SK-N-SH (cell line): ENCODE results near the gene MTF1.

Experiments used
- EP300 ChIP-seq, 2 experiments: IDR thresholded peaks; 2 replicates each; pipeline versions ENCODE4 v1.4.0 to v1.6.1; 2012; ENCODE audit warnings: borderline replicate concordance in 1 of 2, low read depth in 1 of 2, low read length in 1 of 2
- MXI1 ChIP-seq: IDR thresholded peaks from 2 replicates; pipeline ENCODE4 v1.6.1; 2012; ENCODE audit warnings: mild to moderate bottlenecking, low read depth, low read length, improper control_type of control experiment
- POLR2AphosphoS5 ChIP-seq: IDR thresholded peaks from 2 replicates; pipeline ENCODE4 v1.6.1; 2012; ENCODE audit warnings: low read depth, low read length
- RAD21 ChIP-seq: IDR thresholded peaks from 2 replicates; pipeline ENCODE4 v1.6.1; 2012; ENCODE audit warnings: mild to moderate bottlenecking, low read length
- REST ChIP-seq: IDR thresholded peaks from 2 replicates; pipeline ENCODE4 v1.6.1; 2012; ENCODE audit warnings: mild to moderate bottlenecking, low read depth, low read length, moderate library complexity
- RXRA ChIP-seq: IDR thresholded peaks from 2 replicates; pipeline ENCODE4 v1.4.0; 2012; ENCODE audit warnings: low read depth, mild to moderate bottlenecking, borderline replicate concordance
- TEAD4 ChIP-seq: IDR thresholded peaks from 2 replicates; pipeline ENCODE4 v1.4.0; 2012; ENCODE audit warnings: mild to moderate bottlenecking, borderline replicate concordance; ENCODE audit not compliant: insufficient read depth
- TF ChIP-seq, protein P1 (sequence below): fragments of 200-600 bp; sonication (generic); IDR thresholded peaks from 2 replicates; pipeline ENCODE4 v1.6.1; 2017; ENCODE audit warnings: antibody characterized with exemption, mild to moderate bottlenecking, moderate library complexity
- TF ChIP-seq, protein P2 (sequence below): IDR thresholded peaks from 2 replicates; pipeline ENCODE4 v1.4.0; 2012; ENCODE audit warnings: low read depth

DNA sequence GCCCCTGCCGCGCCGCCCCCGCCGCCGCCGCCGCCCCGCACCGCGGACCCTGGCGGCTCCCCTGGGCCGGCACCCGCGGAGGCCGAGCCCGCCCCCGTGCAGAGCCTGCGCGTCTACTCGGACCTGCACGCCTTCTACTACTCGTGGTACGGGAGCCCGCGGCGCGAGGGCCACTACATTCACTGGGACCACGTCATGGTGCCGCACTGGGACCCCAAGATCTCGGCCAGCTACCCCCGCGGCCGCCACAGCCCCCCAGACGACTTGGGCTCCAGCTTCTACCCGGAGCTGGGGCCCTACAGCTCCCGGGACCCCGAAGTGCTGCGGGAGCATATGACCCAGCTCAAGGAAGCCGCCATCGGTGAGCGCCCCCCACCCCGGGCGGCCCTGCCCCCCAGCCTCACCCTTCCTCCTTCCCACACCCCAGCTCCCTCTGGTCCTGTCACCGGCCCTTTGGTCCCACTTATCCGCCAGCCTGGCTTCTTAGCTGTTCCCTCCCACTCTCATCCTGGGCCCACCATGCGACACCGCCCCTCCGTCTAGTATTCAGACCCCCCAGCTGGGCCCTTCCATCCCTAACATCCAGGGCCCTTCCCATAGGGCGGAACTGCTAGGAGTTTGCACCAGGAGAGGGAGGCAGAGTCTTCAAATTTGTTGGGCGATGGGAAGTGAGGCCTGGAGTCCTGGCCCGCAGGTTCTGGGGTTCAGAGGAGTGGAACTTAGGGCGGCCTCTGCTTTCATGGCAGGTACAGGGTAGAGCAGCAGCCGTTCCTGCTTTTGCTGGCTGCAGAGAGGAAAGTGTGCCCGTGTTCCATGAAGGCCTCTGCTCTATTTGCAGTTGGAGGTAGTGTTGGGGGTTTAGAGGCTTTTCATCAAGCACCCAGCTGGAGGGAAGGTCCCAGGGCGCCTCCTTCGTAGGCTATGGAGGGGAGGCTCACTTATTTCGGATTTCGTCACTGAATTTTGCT is 64.7 kb downstream of the MTF1 start:
- TF ChIP-seq POLR2AphosphoS5 (no peak), MXI1 (peak; percentile 14), TEAD4 (no peak), REST (0 out of 2 replicates have a peak, but pooled peaks have one; percentile 35), RAD21 (peak; percentile 45), RXRA (no peak), EP300 (IDR thresholded peaks at IDR 0.05; ENCODE audit: borderline replicate concordance in 1 of 2, low read depth in 1 of 2, low read length in 1 of 2) (no peak)
- TF ChIP-seq, protein P1, sequence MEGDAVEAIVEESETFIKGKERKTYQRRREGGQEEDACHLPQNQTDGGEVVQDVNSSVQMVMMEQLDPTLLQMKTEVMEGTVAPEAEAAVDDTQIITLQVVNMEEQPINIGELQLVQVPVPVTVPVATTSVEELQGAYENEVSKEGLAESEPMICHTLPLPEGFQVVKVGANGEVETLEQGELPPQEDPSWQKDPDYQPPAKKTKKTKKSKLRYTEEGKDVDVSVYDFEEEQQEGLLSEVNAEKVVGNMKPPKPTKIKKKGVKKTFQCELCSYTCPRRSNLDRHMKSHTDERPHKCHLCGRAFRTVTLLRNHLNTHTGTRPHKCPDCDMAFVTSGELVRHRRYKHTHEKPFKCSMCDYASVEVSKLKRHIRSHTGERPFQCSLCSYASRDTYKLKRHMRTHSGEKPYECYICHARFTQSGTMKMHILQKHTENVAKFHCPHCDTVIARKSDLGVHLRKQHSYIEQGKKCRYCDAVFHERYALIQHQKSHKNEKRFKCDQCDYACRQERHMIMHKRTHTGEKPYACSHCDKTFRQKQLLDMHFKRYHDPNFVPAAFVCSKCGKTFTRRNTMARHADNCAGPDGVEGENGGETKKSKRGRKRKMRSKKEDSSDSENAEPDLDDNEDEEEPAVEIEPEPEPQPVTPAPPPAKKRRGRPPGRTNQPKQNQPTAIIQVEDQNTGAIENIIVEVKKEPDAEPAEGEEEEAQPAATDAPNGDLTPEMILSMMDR = no peak
- TF ChIP-seq, protein P2, sequence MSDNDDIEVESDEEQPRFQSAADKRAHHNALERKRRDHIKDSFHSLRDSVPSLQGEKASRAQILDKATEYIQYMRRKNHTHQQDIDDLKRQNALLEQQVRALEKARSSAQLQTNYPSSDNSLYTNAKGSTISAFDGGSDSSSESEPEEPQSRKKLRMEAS = no peak
